HEK293T (cell line): ENCODE results near the gene SBNO2.

Experiments
- ARNT ChIP-seq: fragments of 450-650 bp; IDR thresholded peaks from 2 replicates; pipeline ENCODE4 v1.6.1; 2017; ENCODE audit warnings: mild to moderate bottlenecking
- BHLHE40 ChIP-seq: fragments of 450-650 bp; IDR thresholded peaks from 2 replicates; pipeline ENCODE4 v1.6.1; 2016; ENCODE audit warnings: mild to moderate bottlenecking, moderate library complexity, borderline replicate concordance
- ELF4 ChIP-seq: fragments of 450-650 bp; IDR thresholded peaks from 2 replicates; pipeline ENCODE4 v1.6.1; 2017; ENCODE audit warnings: antibody characterized with exemption
- FOXM1 ChIP-seq: fragments of 450-650 bp; IDR thresholded peaks from 2 replicates; pipeline ENCODE4 v1.6.1; 2017; ENCODE audit warnings: mild to moderate bottlenecking, borderline replicate concordance
- HDGF ChIP-seq: fragments of 450-650 bp; IDR thresholded peaks from 2 replicates; pipeline ENCODE4 v1.6.1; 2017; ENCODE audit warnings: antibody characterized with exemption, borderline replicate concordance
- NFRKB ChIP-seq: fragments of 450-650 bp; IDR thresholded peaks from 2 replicates; pipeline ENCODE4 v1.6.1; 2016; ENCODE audit warnings: mild to moderate bottlenecking, moderate library complexity
- SP1 ChIP-seq: fragments of 450-650 bp; IDR thresholded peaks from 2 replicates; pipeline ENCODE4 v1.6.1; 2017
- ZNF384 ChIP-seq: fragments of 450-650 bp; IDR thresholded peaks from 2 replicates; pipeline ENCODE4 v1.6.1; 2016

GRCh38 chr19:1181606-1182005 lies 7.5 kb upstream of the SBNO2 start:
- no peak for TF ChIP-seq SP1
- TF ChIP-seq FOXM1, result no peak
- TF ChIP-seq ZNF384, result no peak
- TF ChIP-seq ARNT, result no peak
- no peak for TF ChIP-seq BHLHE40
- TF ChIP-seq ELF4, result no peak
- TF ChIP-seq NFRKB, result no peak
- no peak for TF ChIP-seq HDGF
